Nephron (organoid): ENCODE results near the gene ZBTB8OS.
"Not testable (repeated sequence)": the region's sequence is repeated elsewhere in the genome, so short reads cannot be mapped to it uniquely, and the experiment has no call there.

Source experiments
- H3K27ac Mint-ChIP-seq, 3 experiments: 2 replicates each; pipeline ENCODE4 v1.8.0; 2020; ENCODE audit warnings: mixed read lengths in 3 of 3, mild to moderate bottlenecking in 2 of 3, moderate library complexity in 1 of 3
- H3K27me3 Mint-ChIP-seq: 2 replicates; pipeline ENCODE4 v1.8.0; 2021; ENCODE audit warnings: low read depth, mild to moderate bottlenecking, moderate library complexity, mixed read lengths
- H3K36me3 Mint-ChIP-seq: 2 replicates; pipeline ENCODE4 v1.8.0; 2020; ENCODE audit warnings: low read depth, mixed read lengths
- H3K4me1 Mint-ChIP-seq: 2 replicates; pipeline ENCODE4 v1.8.0; 2020; ENCODE audit warnings: mixed read lengths
- H3K4me3 Mint-ChIP-seq, 3 experiments: 2 replicates each; pipeline ENCODE4 v1.8.0; 2020; ENCODE audit warnings: mild to moderate bottlenecking in 3 of 3, mixed read lengths in 3 of 3, moderate library complexity in 2 of 3
- H3K9me3 Mint-ChIP-seq: 2 replicates; pipeline ENCODE4 v1.8.0; 2020; ENCODE audit warnings: mixed read lengths
- CTCF ChIP-seq, 3 experiments: fragments of 200-600 bp; sonication (generic); IDR thresholded peaks; one replicate each; pipeline ENCODE4 v1.5.0; 2021; ENCODE audit warnings: antibody characterized with exemption in 3 of 3; ENCODE audit not compliant: unreplicated experiment in 3 of 3

ZBTB8OS gene

GRCh38 chr1:32651461-32652073, 1.2 kb upstream of the ZBTB8OS start:
- H3K9me3 Mint-ChIP-seq = no peaks in the 10 kb centered on the region
- H3K27ac Mint-ChIP-seq = peak overlapping the region; percentile 100
- peaks cover 45% of the 10 kb centered on the region for H3K36me3 Mint-ChIP-seq
- H3K4me3 Mint-ChIP-seq = peak overlapping the region; percentile 93 to 94 (median 94)
- TF ChIP-seq CTCF (IDR thresholded peaks at IDR 0.05; ENCODE audit: unreplicated experiment in 3 of 3) = no peak
- no peaks in the 10 kb centered on the region for H3K27me3 Mint-ChIP-seq
- peaks cover 42% of the 10 kb centered on the region for H3K4me1 Mint-ChIP-seq

- Mint-ChIP-seq H3K36me3 (peaks cover 41% of the 10 kb centered on the region), H3K9me3 (no peaks in the 10 kb centered on the region), H3K27me3 (no peaks in the 10 kb centered on the region), H3K4me3 (peak within 1 kb of the TSS; percentile 93 to 94 (median 94)), H3K4me1 (peaks cover 41% of the 10 kb centered on the region), H3K27ac (peak within 1 kb of the TSS; percentile 100)
- no peak for TF ChIP-seq CTCF (IDR thresholded peaks at IDR 0.05; ENCODE audit: unreplicated experiment in 3 of 3)
These were observed 556 bp upstream of the ZBTB8OS start, which contains the start of gene RBBP4 for GRCh38 chr1:32650752-32651460. Gene RBBP4, plus strand, starts transcription at chr1:32651208. Its CDS starts 99 bp downstream, at chr1:32651307.

DNA sequence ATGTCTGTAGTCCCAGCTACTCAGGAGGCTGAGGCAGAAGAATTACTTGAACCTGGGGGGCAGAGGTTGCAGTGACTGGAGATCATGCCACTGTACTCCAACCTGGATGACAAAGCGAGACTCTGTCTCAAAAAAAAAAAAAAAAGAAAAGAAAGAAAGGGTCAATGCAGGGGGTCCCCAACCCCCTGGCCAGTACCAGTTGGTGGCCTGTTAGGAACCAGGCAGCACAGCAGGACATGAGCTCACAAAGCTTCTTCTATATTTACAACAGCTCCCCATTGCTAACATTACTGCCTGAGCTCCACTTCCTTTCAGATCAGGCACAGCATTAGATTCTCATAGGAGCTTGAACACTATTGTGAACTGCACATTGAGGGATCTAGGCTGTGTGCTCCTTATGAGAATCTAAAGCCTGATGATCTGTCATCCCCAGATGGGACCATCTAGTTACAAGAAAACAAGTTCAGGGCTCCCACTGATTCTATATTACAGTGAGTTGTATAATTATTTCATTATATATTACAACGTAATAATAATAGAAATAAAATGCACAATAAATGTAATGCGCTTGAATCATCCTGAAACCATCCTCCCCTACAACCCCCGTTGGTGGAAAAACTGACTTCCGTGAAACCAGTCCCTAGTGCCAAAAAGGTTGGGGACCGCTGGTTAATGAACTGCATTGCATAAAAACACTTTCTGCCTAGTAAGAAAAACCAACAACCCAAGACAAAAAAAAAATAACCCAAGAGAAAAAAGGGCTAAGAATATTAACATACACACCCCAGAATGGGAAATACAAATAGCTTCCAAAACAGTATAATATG, 2.8 kb downstream of the ZBTB8OS start:
- Mint-ChIP-seq H3K9me3 (no peaks in the 10 kb centered on the region), H3K36me3 (peaks cover 19% of the 10 kb centered on the region)

DNA sequence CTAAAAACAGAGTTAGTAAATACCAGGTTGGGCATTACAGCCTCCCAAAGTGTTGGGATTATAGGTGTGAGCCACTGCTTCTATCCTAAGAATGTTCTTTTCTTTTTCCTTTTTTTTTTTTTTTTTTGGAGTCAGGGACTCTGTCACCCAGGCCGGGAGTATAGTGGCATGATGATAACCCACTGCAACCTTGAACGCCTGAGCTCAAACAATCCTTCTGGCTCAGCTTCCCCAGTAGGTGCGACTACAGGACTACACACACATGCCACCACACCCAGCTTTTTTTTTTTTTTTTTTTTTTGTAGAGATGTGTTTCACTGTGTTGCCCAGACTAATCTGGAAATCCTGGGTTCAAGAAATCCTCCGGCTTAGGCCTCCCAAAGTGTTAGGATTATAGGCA, 5.9 kb downstream of the ZBTB8OS start:
- Mint-ChIP-seq H3K4me1 (peaks cover 9% of the 10 kb centered on the region), H3K4me3 (no peak overlapping the region), H3K36me3 (peaks cover 11% of the 10 kb centered on the region), H3K9me3 (no peaks in the 10 kb centered on the region), H3K27ac (no peak overlapping the region), H3K27me3 (no peaks in the 10 kb centered on the region)
- no peak for TF ChIP-seq CTCF (IDR thresholded peaks at IDR 0.05; ENCODE audit: unreplicated experiment in 3 of 3)

More for the DNA sequence above, 2.8 kb downstream of the ZBTB8OS start:
- no peak for TF ChIP-seq CTCF (IDR thresholded peaks at IDR 0.05; ENCODE audit: unreplicated experiment in 3 of 3)
- H3K27me3 Mint-ChIP-seq = no peaks in the 10 kb centered on the region
- H3K4me3 Mint-ChIP-seq = peak overlapping the region; percentile 78 to 90 (median 88)
- peak overlapping the region in 2 of 3 experiments; percentile 44 to 86 for H3K27ac Mint-ChIP-seq
- peaks cover 23% of the 10 kb centered on the region for H3K4me1 Mint-ChIP-seq

DNA sequence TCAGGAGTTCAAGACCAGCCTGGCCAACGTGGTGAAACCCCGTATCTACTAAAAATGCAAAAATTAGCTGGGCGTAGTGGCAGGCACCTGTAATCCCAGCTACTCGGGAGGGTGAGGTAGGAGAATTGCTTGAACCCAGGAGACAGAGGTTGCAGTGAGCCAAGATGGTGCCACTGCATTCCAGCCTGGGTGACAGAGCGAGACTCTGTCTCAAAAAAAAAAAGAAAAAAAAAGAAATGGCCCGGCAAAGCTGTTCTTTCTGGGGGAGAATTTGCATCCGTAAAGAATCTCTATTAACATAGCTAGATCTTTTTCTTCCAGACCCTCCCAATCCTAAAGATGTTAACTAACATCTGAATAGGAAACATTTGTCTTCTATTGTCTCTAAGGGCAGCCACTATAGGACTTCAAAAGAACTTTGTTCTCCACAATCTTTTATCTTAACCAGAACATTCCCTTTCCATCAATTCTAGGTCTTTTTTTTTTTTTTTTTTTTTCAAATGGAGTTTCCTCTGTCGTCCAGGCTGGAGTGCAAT, 8.0 kb downstream of the ZBTB8OS start:
- not testable (repeated sequence) for H3K36me3 Mint-ChIP-seq, H3K27me3 Mint-ChIP-seq, H3K4me3 Mint-ChIP-seq, H3K27ac Mint-ChIP-seq, H3K4me1 Mint-ChIP-seq, H3K9me3 Mint-ChIP-seq

DNA sequence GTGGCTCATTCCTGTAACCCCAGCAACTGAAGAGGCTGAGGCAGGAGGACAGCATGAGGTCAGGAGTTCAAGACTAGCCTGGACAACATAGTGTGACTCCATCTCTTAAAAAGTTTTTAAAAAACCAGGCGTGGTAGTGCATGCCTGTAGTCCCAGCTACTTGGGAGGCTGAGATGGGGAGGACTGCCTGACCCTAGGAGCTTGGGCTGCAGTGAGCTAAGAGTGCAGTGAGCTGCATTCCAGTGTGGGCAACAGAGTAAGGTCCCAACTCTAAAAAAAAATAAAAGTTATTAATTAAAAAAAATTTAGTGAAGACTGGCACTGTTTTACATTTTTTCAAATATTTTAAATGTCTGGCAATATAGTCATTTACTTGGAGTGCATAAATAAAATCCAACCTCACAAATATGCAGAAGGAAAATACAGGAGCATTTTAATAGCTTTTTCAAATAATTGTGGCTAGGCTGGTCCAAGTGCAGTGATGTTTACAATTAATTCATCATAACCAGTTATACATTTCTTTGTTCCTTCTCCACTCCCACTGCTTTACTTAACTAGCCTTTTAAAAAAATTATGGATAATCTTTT, 10.8 kb downstream of the ZBTB8OS start:
- no peak overlapping the region for H3K4me3 Mint-ChIP-seq
- H3K9me3 Mint-ChIP-seq = no peaks in the 10 kb centered on the region
- no peak for TF ChIP-seq CTCF (IDR thresholded peaks at IDR 0.05; ENCODE audit: unreplicated experiment in 3 of 3)
- H3K27me3 Mint-ChIP-seq = no peaks in the 10 kb centered on the region
- H3K27ac Mint-ChIP-seq = no peak overlapping the region
- H3K4me1 Mint-ChIP-seq = no peaks in the 10 kb centered on the region
- peaks cover 14% of the 10 kb centered on the region for H3K36me3 Mint-ChIP-seq
